Measurements from ENCODE around the gene YIPF2. TPM values are rescaled to one million over a fixed set of nuclear protein-coding genes. Genes with fewer than 3 reads are reported as not detected.
"Not testable (repeated sequence)": the region's sequence is repeated elsewhere in the genome, so short reads cannot be mapped to it uniquely, and the experiment has no call there.

YIPF2 gene
- total RNA-seq, 1 donor from 2014 or later = 47.2 TPM

DNA sequence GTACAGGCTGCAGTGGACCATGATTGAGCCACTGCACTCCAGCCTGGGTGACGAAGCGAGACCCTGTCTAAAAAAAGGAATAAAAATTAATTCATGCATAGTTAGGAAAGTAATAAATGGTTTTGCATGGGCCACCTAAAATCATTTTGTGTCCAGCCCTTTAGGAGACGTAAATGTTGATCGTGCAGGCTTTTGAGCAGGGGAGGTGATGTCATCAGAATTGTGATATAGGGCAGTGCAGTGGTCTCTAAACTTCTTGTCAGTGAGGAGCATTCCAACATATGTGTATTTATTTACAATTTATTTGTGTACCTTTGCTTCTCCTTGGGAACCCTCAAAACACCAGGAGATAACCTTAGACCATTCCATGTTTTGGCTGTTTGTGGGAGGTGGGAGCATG is 35.4 kb upstream of the YIPF2 start:
- Mint-ChIP-seq H3K4me3 (ENCODE audit: unreplicated experiment) (peak overlapping the region; percentile 56), H3K27ac (ENCODE audit: unreplicated experiment) (peak overlapping the region; percentile 45), H3K36me3 (ENCODE audit: unreplicated experiment) (no peaks in the 10 kb centered on the region), H3K27me3 (ENCODE audit: unreplicated experiment) (peaks cover 19% of the 10 kb centered on the region), H3K9me3 (ENCODE audit: unreplicated experiment) (peaks cover 15% of the 10 kb centered on the region), H3K4me1 (ENCODE audit: low read depth, unreplicated experiment) (peaks cover 27% of the 10 kb centered on the region)
- TF ChIP-seq, protein P1, sequence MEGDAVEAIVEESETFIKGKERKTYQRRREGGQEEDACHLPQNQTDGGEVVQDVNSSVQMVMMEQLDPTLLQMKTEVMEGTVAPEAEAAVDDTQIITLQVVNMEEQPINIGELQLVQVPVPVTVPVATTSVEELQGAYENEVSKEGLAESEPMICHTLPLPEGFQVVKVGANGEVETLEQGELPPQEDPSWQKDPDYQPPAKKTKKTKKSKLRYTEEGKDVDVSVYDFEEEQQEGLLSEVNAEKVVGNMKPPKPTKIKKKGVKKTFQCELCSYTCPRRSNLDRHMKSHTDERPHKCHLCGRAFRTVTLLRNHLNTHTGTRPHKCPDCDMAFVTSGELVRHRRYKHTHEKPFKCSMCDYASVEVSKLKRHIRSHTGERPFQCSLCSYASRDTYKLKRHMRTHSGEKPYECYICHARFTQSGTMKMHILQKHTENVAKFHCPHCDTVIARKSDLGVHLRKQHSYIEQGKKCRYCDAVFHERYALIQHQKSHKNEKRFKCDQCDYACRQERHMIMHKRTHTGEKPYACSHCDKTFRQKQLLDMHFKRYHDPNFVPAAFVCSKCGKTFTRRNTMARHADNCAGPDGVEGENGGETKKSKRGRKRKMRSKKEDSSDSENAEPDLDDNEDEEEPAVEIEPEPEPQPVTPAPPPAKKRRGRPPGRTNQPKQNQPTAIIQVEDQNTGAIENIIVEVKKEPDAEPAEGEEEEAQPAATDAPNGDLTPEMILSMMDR (IDR thresholded peaks at IDR 0.05; ENCODE audit: partially characterized antibody, unreplicated experiment) = no peak
- no peak for DNase-seq

DNA sequence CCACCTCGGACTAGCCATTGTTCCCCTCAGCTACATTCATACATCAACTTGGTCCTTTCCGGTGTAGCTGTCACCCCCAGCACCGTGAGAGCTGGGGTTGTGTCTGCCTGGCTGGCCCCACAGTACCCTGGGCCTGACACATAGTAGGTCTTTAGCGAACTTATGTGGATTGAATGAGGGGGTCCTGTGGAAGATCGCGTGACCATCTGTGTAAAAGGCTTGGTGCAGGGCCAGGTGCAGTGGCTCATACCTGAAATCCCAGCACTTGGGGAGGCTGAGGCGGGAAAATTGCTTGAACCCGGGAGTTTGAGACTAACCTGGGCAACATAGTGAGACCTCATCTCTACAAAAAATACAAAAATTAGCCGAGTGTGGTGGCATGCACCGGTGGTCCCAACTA is 34.4 kb upstream of the YIPF2 start:
- peak overlapping the region; percentile 99 for H3K4me3 Mint-ChIP-seq (ENCODE audit: unreplicated experiment)

DNA sequence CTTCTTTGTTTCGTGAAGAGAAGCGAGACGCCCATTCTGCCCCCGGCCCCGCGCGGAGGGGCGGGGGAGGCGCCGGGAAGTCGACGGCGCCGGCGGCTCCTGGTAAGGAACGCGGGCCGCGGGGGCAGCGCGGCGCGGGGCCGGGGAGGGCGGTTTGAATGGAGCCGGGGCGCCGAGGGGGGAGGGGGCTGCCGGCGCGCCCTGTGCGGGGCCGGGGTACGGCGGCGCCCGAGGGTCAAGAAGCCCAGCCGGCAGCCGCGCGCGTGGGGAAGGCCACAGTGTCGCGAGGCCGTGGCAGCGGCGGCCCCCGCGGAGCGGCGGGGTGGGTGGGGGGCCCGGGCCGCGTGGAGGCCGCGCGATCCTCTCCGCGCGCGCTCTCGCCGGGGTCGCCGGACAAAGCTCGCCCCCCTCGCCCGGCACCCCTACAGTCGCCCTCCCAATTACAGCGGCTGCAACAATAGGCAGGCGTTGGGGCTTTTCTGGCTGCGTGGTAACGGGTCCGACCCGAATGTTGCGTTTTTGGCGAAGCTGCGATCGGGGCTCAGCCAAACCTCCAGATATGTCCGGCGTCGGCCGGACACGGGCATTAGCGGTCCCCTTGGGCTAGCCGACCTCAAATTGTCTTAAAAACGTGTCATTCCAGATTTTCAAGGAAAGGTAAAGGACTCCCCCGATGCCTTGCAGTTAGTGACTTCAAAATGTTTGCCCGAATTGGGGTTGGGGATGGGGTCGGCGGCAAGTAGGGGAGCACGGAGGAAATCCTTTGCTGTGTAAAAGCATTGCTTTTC is 32.8 kb upstream of the YIPF2 start:
- Mint-ChIP-seq H3K27me3 (ENCODE audit: unreplicated experiment) (peaks cover 15% of the 10 kb centered on the region), H3K27ac (ENCODE audit: unreplicated experiment) (peak overlapping the region; percentile 98), H3K9me3 (ENCODE audit: unreplicated experiment) (peaks cover 13% of the 10 kb centered on the region), H3K36me3 (ENCODE audit: unreplicated experiment) (no peaks in the 10 kb centered on the region), H3K4me3 (ENCODE audit: unreplicated experiment) (peak overlapping the region; percentile 99), H3K4me1 (ENCODE audit: low read depth, unreplicated experiment) (peaks cover 17% of the 10 kb centered on the region)
- TF ChIP-seq, protein P1 (IDR thresholded peaks at IDR 0.05; ENCODE audit: partially characterized antibody, unreplicated experiment) = no peak
- no peak for DNase-seq

More for the DNA sequence above, 34.4 kb upstream of the YIPF2 start:
- Mint-ChIP-seq H3K4me1 (ENCODE audit: low read depth, unreplicated experiment) (peaks cover 20% of the 10 kb centered on the region), H3K9me3 (ENCODE audit: unreplicated experiment) (peaks cover 13% of the 10 kb centered on the region), H3K36me3 (ENCODE audit: unreplicated experiment) (no peaks in the 10 kb centered on the region), H3K27ac (ENCODE audit: unreplicated experiment) (peak overlapping the region; percentile 98), H3K27me3 (ENCODE audit: unreplicated experiment) (peaks cover 15% of the 10 kb centered on the region)
- no peak for DNase-seq
- TF ChIP-seq, protein P1 (IDR thresholded peaks at IDR 0.05; ENCODE audit: partially characterized antibody, unreplicated experiment) = no peak

DNA sequence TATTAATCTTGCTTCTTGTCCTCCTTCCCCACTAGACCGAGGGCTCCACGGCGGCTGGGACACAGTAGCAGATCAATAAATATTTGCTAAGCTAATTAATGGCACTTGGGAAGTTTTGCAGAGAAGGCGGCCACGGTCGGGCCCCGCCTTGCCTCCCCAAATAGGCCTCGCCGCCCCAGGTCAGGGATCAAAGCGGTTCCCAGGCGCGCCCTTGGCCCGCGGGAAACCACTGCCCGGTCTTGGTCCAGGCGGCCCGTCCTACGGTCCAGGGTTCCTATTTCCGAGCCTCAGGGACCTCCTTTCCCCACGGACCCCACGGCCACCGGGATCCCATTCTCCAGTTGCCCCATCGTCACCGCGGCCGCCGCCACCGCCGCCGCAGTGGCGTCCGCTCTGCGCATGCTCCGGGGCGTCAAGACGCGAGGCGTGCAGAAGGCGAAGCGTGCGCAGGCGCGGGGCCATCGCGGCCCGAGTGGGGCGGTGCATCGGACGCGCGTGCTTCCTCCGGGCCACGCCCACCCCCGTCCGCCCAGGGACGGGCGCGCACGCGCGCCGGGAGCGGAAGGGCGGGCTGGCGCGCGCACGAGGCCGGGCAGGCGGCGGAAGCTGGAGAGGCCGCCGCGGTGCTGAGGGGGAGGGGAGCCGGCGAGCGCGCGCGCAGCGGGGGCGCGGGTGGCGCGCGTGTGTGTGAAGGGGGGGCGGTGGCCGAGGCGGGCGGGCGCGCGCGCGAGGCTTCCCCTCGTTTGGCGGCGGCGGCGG is 32.1 kb upstream of the YIPF2 start, which contains the start of gene SMARCA4:
SMARCA4 (plus strand) TSS at position 717 of the 759 bp plus-strand sequence. CDS start 23,122 bp downstream, outside the sequence.
- TF ChIP-seq, protein P1 (IDR thresholded peaks at IDR 0.05; ENCODE audit: partially characterized antibody, unreplicated experiment) = no peak

DNA sequence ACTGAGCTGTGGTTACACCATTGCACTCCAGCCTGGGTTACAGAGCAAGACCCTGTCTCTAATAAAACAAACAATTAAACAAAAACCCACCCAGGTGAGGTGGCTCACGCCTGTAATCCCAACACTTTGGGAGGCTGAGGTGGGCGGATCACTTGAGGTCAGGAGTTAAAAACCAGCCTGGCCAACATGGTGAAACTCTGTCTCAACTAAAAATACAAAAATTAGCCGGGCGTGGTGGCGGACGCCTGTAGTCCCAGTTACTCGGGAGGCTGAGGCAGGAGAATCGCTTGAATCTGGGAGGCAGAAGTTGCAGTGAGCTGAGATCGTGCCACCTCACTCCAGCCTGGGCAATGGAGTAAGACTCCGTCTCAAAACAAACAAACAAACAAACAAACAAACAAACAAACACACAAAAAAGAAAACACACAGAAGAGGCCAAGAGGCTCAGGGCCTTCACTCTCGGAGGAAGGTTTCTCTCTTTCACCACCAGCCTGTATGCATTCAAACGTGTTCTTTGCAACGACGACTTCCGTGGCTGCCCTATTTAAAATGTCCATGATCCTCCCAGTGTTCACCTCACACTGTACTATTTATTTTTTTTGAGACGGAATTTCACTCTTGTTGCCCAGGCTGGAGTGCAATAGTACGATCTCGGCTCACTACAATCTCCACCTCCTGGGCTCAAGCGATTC is 31.0 kb upstream of the YIPF2 start:
- Mint-ChIP-seq H3K4me3 (ENCODE audit: unreplicated experiment) (peak overlapping the region; percentile 88), H3K27ac (ENCODE audit: unreplicated experiment) (peak overlapping the region; percentile 52), H3K9me3 (ENCODE audit: unreplicated experiment) (peaks cover 11% of the 10 kb centered on the region), H3K4me1 (ENCODE audit: low read depth, unreplicated experiment) (peaks cover 11% of the 10 kb centered on the region), H3K27me3 (ENCODE audit: unreplicated experiment) (peaks cover 15% of the 10 kb centered on the region)
- not testable (repeated sequence) for H3K36me3 Mint-ChIP-seq (ENCODE audit: unreplicated experiment); DNase-seq

More for the DNA sequence above, 32.1 kb upstream of the YIPF2 start, which contains the start of gene SMARCA4:
- peaks cover 13% of the 10 kb centered on the region for H3K9me3 Mint-ChIP-seq (ENCODE audit: unreplicated experiment)
- peaks cover 14% of the 10 kb centered on the region for H3K4me1 Mint-ChIP-seq (ENCODE audit: low read depth, unreplicated experiment)
- peak within 1 kb of the TSS; percentile 98 for H3K27ac Mint-ChIP-seq (ENCODE audit: unreplicated experiment)
- DNase-seq = peak; percentile 99
- H3K27me3 Mint-ChIP-seq (ENCODE audit: unreplicated experiment) = peaks cover 15% of the 10 kb centered on the region
- peak within 1 kb of the TSS; percentile 99 for H3K4me3 Mint-ChIP-seq (ENCODE audit: unreplicated experiment)
- H3K36me3 Mint-ChIP-seq (ENCODE audit: unreplicated experiment) = no peaks in the 10 kb centered on the region
